ENCODE results near the gene FOXD4L3.
"Not testable (repeated sequence)": the region's sequence is repeated elsewhere in the genome, so short reads cannot be mapped to it uniquely, and the experiment has no call there.

Gene FOXD4L3

GRCh38 chr9:68307654-68308053 lies 5.0 kb downstream of the FOXD4L3 start:
- H3K4me2 ChIP-seq (ENCODE audit: insufficient read depth, low read length, poor library complexity, severe bottlenecking); H3K18ac ChIP-seq (ENCODE audit: low read length); H3K4ac ChIP-seq (ENCODE audit: low read length); H3K9me3 ChIP-seq (replicated peaks in 1 of 2; ENCODE audit: control insufficient read depth in 2 of 2, insufficient read depth in 1 of 2, low read depth in 1 of 2, low read length in 2 of 2); H3K9ac ChIP-seq (ENCODE audit: low read depth, low read length, poor library complexity); H3K27me3 ChIP-seq (ENCODE audit: control insufficient read depth in 3 of 3, insufficient read depth in 3 of 3, low read depth in 1 of 3, low read length in 3 of 3); H3K23ac ChIP-seq (ENCODE audit: low read depth, low read length, poor library complexity); H2BK12ac ChIP-seq (ENCODE audit: low read length); H4K8ac ChIP-seq (ENCODE audit: low read depth, low read length); H3K27ac ChIP-seq (replicated peaks; ENCODE audit: low read length); H2BK15ac ChIP-seq (ENCODE audit: low read length); DNase-seq (ENCODE audit: low spot score); H3K36me3 ChIP-seq (replicated peaks in 1 of 2; ENCODE audit: control insufficient read depth in 2 of 2, insufficient read depth in 2 of 2, low read length in 2 of 2); H3K4me1 ChIP-seq (ENCODE audit: control insufficient read depth in 2 of 2, insufficient read depth in 1 of 2, low read depth in 1 of 2, low read length in 2 of 2); H4K91ac ChIP-seq (ENCODE audit: low read depth, low read length, poor library complexity); H3K14ac ChIP-seq (ENCODE audit: low read length); H3K79me1 ChIP-seq (ENCODE audit: low read depth, low read length); H3K4me3 ChIP-seq (ENCODE audit: low read length in 2 of 2); H2BK120ac ChIP-seq (ENCODE audit: low read depth, low read length); H2AFZ ChIP-seq (ENCODE audit: low read length); H2AK5ac ChIP-seq (ENCODE audit: low read depth, low read length); H2BK5ac ChIP-seq (ENCODE audit: low read length): not testable (repeated sequence)
- no CpG with 5 or more reads among the region's 21 CpGs for WGBS, 2 donors (ENCODE audit: extremely low coverage in 2 of 2, insufficient read length in 2 of 2, insufficient replicate concordance in 1 of 2)

- H4K8ac ChIP-seq (ENCODE audit: low read depth, low read length); H3K4me3 ChIP-seq (ENCODE audit: low read length in 2 of 2); H2BK5ac ChIP-seq (ENCODE audit: low read length); H2BK12ac ChIP-seq (ENCODE audit: low read length); H2BK120ac ChIP-seq (ENCODE audit: low read depth, low read length); H3K4ac ChIP-seq (ENCODE audit: low read length); H2AFZ ChIP-seq (ENCODE audit: low read length); H3K4me1 ChIP-seq (ENCODE audit: control insufficient read depth in 2 of 2, insufficient read depth in 1 of 2, low read depth in 1 of 2, low read length in 2 of 2); H3K27ac ChIP-seq (replicated peaks; ENCODE audit: low read length); H2BK15ac ChIP-seq (ENCODE audit: low read length); H2AK5ac ChIP-seq (ENCODE audit: low read depth, low read length); H3K9ac ChIP-seq (ENCODE audit: low read depth, low read length, poor library complexity); DNase-seq (ENCODE audit: low spot score); H3K18ac ChIP-seq (ENCODE audit: low read length); H3K23ac ChIP-seq (ENCODE audit: low read depth, low read length, poor library complexity); H3K4me2 ChIP-seq (ENCODE audit: insufficient read depth, low read length, poor library complexity, severe bottlenecking); H3K14ac ChIP-seq (ENCODE audit: low read length); H3K36me3 ChIP-seq (replicated peaks in 1 of 2; ENCODE audit: control insufficient read depth in 2 of 2, insufficient read depth in 2 of 2, low read length in 2 of 2); H3K79me1 ChIP-seq (ENCODE audit: low read depth, low read length); H3K9me3 ChIP-seq (replicated peaks in 1 of 2; ENCODE audit: control insufficient read depth in 2 of 2, insufficient read depth in 1 of 2, low read depth in 1 of 2, low read length in 2 of 2); H4K91ac ChIP-seq (ENCODE audit: low read depth, low read length, poor library complexity); H3K27me3 ChIP-seq (ENCODE audit: control insufficient read depth in 3 of 3, insufficient read depth in 3 of 3, low read depth in 1 of 3, low read length in 3 of 3): not testable (repeated sequence)
- no CpG with 5 or more reads among the region's 5 CpGs for WGBS, 2 donors (ENCODE audit: extremely low coverage in 2 of 2, insufficient read length in 2 of 2, insufficient replicate concordance in 1 of 2)
These were observed 8.5 kb downstream of the FOXD4L3 start for GRCh38 chr9:68311208-68311607.

DNA sequence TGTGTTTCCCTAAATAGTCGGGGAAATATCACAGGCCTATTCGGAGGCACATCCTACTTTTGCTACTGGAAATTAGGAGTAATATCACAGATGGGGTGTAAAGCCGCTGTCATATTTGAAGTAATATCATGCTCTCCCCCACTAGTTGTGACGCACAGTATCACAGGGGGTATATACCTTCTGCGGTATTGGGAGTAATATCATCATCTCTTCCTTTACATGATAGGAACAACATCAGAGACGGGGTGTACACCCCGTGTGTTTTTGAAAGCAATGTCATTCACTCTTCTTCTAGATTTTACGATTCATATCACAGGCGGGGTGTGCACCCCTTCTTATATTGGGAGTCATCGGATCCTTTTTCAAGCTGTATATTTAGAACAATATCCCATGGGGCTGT lies 15.5 kb downstream of the FOXD4L3 start:
- not testable (repeated sequence) for DNase-seq (ENCODE audit: low spot score); H3K9me3 ChIP-seq (replicated peaks in 1 of 2; ENCODE audit: control insufficient read depth in 2 of 2, insufficient read depth in 1 of 2, low read depth in 1 of 2, low read length in 2 of 2); H3K14ac ChIP-seq (ENCODE audit: low read length); H3K36me3 ChIP-seq (replicated peaks in 1 of 2; ENCODE audit: control insufficient read depth in 2 of 2, insufficient read depth in 2 of 2, low read length in 2 of 2); H4K8ac ChIP-seq (ENCODE audit: low read depth, low read length); H3K4me1 ChIP-seq (ENCODE audit: control insufficient read depth in 2 of 2, insufficient read depth in 1 of 2, low read depth in 1 of 2, low read length in 2 of 2); H3K79me1 ChIP-seq (ENCODE audit: low read depth, low read length); H4K91ac ChIP-seq (ENCODE audit: low read depth, low read length, poor library complexity); H2BK15ac ChIP-seq (ENCODE audit: low read length); H2BK5ac ChIP-seq (ENCODE audit: low read length); H3K23ac ChIP-seq (ENCODE audit: low read depth, low read length, poor library complexity); H2AFZ ChIP-seq (ENCODE audit: low read length); H3K27ac ChIP-seq (replicated peaks; ENCODE audit: low read length); H3K4me2 ChIP-seq (ENCODE audit: insufficient read depth, low read length, poor library complexity, severe bottlenecking); H3K9ac ChIP-seq (ENCODE audit: low read depth, low read length, poor library complexity); H2BK120ac ChIP-seq (ENCODE audit: low read depth, low read length); H3K27me3 ChIP-seq (ENCODE audit: control insufficient read depth in 3 of 3, insufficient read depth in 3 of 3, low read depth in 1 of 3, low read length in 3 of 3); H3K4ac ChIP-seq (ENCODE audit: low read length); H2AK5ac ChIP-seq (ENCODE audit: low read depth, low read length); H3K18ac ChIP-seq (ENCODE audit: low read length); H3K4me3 ChIP-seq (ENCODE audit: low read length in 2 of 2); H2BK12ac ChIP-seq (ENCODE audit: low read length)
- no CpG with 5 or more reads among the region's 10 CpGs for WGBS, 2 donors (ENCODE audit: extremely low coverage in 2 of 2, insufficient read length in 2 of 2, insufficient replicate concordance in 1 of 2)

DNA sequence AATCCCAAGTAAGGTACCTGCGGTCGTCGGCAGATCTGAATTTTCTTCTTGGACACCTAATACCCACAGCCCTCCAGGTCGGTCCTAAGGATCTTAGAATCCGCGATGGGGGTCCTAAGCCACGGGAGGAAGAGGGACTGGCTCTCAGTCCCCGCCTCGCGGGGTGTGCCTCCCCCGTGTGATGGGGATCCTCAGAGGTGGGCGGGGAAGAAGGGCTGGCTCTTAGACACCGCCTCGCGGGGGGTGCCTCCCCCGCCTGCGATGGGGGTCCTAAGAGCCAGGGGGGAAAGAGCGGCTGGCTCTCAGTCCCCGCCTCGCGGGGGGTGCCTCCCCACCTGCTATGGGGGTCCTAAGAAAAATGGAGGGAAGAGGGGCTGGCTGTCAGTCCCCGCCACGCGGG lies 21.1 kb downstream of the FOXD4L3 start:
- not testable (repeated sequence) for H3K79me1 ChIP-seq (ENCODE audit: low read depth, low read length); H2AFZ ChIP-seq (ENCODE audit: low read length); H3K9ac ChIP-seq (ENCODE audit: low read depth, low read length, poor library complexity); H3K4me2 ChIP-seq (ENCODE audit: insufficient read depth, low read length, poor library complexity, severe bottlenecking); DNase-seq (ENCODE audit: low spot score); H3K23ac ChIP-seq (ENCODE audit: low read depth, low read length, poor library complexity); H3K27me3 ChIP-seq (ENCODE audit: control insufficient read depth in 3 of 3, insufficient read depth in 3 of 3, low read depth in 1 of 3, low read length in 3 of 3); H3K27ac ChIP-seq (replicated peaks; ENCODE audit: low read length); H3K4me3 ChIP-seq (ENCODE audit: low read length in 2 of 2); H3K9me3 ChIP-seq (replicated peaks in 1 of 2; ENCODE audit: control insufficient read depth in 2 of 2, insufficient read depth in 1 of 2, low read depth in 1 of 2, low read length in 2 of 2); H3K4ac ChIP-seq (ENCODE audit: low read length); H3K18ac ChIP-seq (ENCODE audit: low read length); H3K36me3 ChIP-seq (replicated peaks in 1 of 2; ENCODE audit: control insufficient read depth in 2 of 2, insufficient read depth in 2 of 2, low read length in 2 of 2); H2AK5ac ChIP-seq (ENCODE audit: low read depth, low read length); H3K14ac ChIP-seq (ENCODE audit: low read length); H2BK5ac ChIP-seq (ENCODE audit: low read length); H4K91ac ChIP-seq (ENCODE audit: low read depth, low read length, poor library complexity); H4K8ac ChIP-seq (ENCODE audit: low read depth, low read length); H2BK120ac ChIP-seq (ENCODE audit: low read depth, low read length); H2BK15ac ChIP-seq (ENCODE audit: low read length); H2BK12ac ChIP-seq (ENCODE audit: low read length); H3K4me1 ChIP-seq (ENCODE audit: control insufficient read depth in 2 of 2, insufficient read depth in 1 of 2, low read depth in 1 of 2, low read length in 2 of 2)
- no CpG with 5 or more reads among the region's 24 CpGs for WGBS, 2 donors (ENCODE audit: extremely low coverage in 2 of 2, insufficient read length in 2 of 2, insufficient replicate concordance in 1 of 2)
